Stomach (tissue), 9 donors: ENCODE measurements around the gene ETFA. TPM values are rescaled to one million over a fixed set of nuclear protein-coding genes. Genes with fewer than 3 reads are reported as not detected.

Experiments
- DNase-seq, 2 donors: peaks; one replicate each; pipeline versions ENCODE4 v3.0.0 to v3.0.0-alpha.2; 2013 to 2019
- H3K27ac ChIP-seq, 5 donors: fragments of 200-600 bp in 4 of 5; sonication (generic) in 4 of 5; one replicate each; pipeline ENCODE4 v1.5.1; 2013 to 2019; ENCODE audit warnings: mild to moderate bottlenecking in 1 of 5, moderate library complexity in 1 of 5
- H3K27me3 ChIP-seq, 3 donors: fragments of 200-600 bp; sonication (generic); one replicate each; pipeline ENCODE4 v1.5.1; 2017 to 2019; ENCODE audit warnings: mixed run types in 1 of 3
- H3K36me3 ChIP-seq, 4 donors: fragments of 200-600 bp; sonication (generic); 1 replicate in 3 of 4; 2 replicates in 1 of 4; pipeline ENCODE4 v1.5.1; 2016 to 2019
- H3K4me1 ChIP-seq, 4 donors: fragments of 200-600 bp; sonication (generic); one replicate each; pipeline ENCODE4 v1.5.1; 2016 to 2019
- H3K4me3 ChIP-seq, 4 donors: fragments of 200-600 bp; sonication (generic) in 3 of 4; one replicate each; pipeline ENCODE4 v1.5.1; 2016 to 2019; ENCODE audit warnings: mild to moderate bottlenecking in 1 of 4
- H3K9me3 ChIP-seq, 4 donors: fragments of 200-600 bp; sonication (generic); one replicate each; pipeline ENCODE4 v1.5.1; 2016 to 2019
- EP300 ChIP-seq: sonication (generic); formaldehyde crosslinking; IDR thresholded peaks from one replicate; pipeline ENCODE4 v1.6.1; 2017; ENCODE audit warnings: antibody characterized with exemption
- POLR2A ChIP-seq, 4 donors: fragments of 450-650 bp; IDR thresholded peaks; one replicate each; pipeline ENCODE4 v1.6.1; 2016; ENCODE audit warnings: antibody characterized with exemption in 4 of 4, control low read depth in 2 of 4, mild to moderate bottlenecking in 1 of 4, moderate library complexity in 1 of 4
- POLR2AphosphoS5 ChIP-seq, 3 donors: sonication (generic); formaldehyde crosslinking; IDR thresholded peaks; one replicate each; pipeline ENCODE4 v1.6.1; 2016; ENCODE audit warnings: antibody characterized with exemption in 3 of 3
- whole genome bisulfite sequencing, 5 donors: extraction: QIAGEN DNeasy Blood & Tissue Kit in 3 of 5; methylation state at CpG; one replicate each; pipeline versions ENCODE4 v1.1.5 to v1.1.7; 2013 to 2018; 5-methylcytosine and 5-hydroxymethylcytosine counted together
- intact Hi-C: fragments of 100-400 bp; cut with DNase I; formaldehyde crosslinking; loops from one replicate; pipeline ENCODE4 v1.15.1; 2023; ENCODE audit warnings: low total_unique reads
- polyA plus RNA-seq, 3 donors: library from polyadenylated mRNA; stranded (reverse); fragments of 200-250 nt; gene quantifications; one replicate each; pipeline ENCODE4 v1.2.3, GENCODE V29; 2013
- total RNA-seq, 5 donors: library from RNA; depleted of rRNA; stranded (reverse); fragments of >200 nt; gene quantifications; one replicate each; pipeline versions ENCODE4 v1.1.0 to v1.2.3, GENCODE V29; 2014 to 2016
- TF ChIP-seq, protein P1 (sequence below), 7 experiments: fragments of 450-650 bp in 4 of 7; fragments of 200-600 bp in 3 of 7; sonication (generic) in 3 of 7; IDR thresholded peaks; one replicate each; pipeline ENCODE4 v1.5.1; 2016 to 2019; ENCODE audit warnings: antibody characterized with exemption in 7 of 7, control low read depth in 2 of 7, mild to moderate bottlenecking in 1 of 7
- donor health status: healthy with polysubstance abuse.
- donor health status: Bipolar disorder and iron deficiency.
- donor health status: healthy.

The ETFA gene
- total and polyA plus RNA-seq, 8 donors, result 68.2 to 304 (median 109) TPM

GRCh38 chr15:76334438-76335306, 23.4 kb upstream of the ETFA start:
- H3K36me3 ChIP-seq, result no peaks in the 10 kb centered on the region
- peaks cover 10 to 70% (median 59%) of the 10 kb centered on the region in 3 donors for H3K27me3 ChIP-seq
- no peak for DNase-seq
- H3K4me3 ChIP-seq, result peak overlapping the region in 2 of 4 donors; percentile 47 to 63
- intact Hi-C loops, result loop anchor here (10.0 kb wide), 1 partner anchor 140 kb away; no protein-coding TSS in a partner anchor
- peaks cover 19 to 52% (median 41%) of the 10 kb centered on the region in 4 donors for H3K4me1 ChIP-seq
- TF ChIP-seq POLR2AphosphoS5 (IDR thresholded peaks at IDR 0.05) (no peak), POLR2A (IDR thresholded peaks at IDR 0.05) (no peak), EP300 (no peak)
- TF ChIP-seq, protein P1, sequence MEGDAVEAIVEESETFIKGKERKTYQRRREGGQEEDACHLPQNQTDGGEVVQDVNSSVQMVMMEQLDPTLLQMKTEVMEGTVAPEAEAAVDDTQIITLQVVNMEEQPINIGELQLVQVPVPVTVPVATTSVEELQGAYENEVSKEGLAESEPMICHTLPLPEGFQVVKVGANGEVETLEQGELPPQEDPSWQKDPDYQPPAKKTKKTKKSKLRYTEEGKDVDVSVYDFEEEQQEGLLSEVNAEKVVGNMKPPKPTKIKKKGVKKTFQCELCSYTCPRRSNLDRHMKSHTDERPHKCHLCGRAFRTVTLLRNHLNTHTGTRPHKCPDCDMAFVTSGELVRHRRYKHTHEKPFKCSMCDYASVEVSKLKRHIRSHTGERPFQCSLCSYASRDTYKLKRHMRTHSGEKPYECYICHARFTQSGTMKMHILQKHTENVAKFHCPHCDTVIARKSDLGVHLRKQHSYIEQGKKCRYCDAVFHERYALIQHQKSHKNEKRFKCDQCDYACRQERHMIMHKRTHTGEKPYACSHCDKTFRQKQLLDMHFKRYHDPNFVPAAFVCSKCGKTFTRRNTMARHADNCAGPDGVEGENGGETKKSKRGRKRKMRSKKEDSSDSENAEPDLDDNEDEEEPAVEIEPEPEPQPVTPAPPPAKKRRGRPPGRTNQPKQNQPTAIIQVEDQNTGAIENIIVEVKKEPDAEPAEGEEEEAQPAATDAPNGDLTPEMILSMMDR (IDR thresholded peaks at IDR 0.05), result no peak
- 31 to 45% (median 36%) methylated on average over 39 to 44 of the region's 44 CpGs for WGBS, 5 donors
- no peaks in the 10 kb centered on the region for H3K9me3 ChIP-seq
- H3K27ac ChIP-seq, result peak overlapping the region in 2 of 5 donors; percentile 73 to 74

DNA sequence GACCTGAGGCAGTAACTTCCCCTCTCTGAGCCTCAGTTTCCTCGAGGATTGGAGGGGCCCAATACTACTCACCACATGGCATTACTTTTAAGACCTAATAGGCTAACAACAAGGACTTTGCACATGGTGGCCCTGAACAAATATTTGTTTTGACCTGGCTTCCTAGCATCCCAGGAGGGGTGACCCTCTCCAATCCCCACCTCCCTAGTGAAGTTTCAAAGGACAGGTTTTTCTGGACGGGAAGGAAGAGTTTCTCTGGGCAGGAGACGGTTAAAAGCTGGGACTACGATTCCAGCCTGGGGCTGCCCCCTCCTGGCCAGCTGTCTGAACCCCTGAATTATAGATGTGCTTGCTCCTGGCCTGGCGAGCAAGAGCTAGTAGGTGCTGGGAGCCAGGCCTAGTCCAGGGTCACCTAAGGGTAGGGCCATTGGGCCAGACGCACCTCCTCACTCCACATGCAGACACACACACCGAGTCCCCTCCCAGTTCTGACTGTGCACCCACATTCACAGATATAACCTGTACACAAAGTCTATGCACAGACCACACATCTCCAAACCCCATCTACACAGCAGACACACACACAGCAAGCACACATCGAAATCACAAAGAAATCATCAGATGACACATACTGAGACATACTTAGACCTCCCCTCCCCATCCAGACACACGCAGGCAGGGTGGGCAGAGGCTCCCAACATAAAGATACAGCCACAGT, 22.6 kb upstream of the ETFA start:
- TF ChIP-seq EP300 (no peak), POLR2A (IDR thresholded peaks at IDR 0.05) (no peak), POLR2AphosphoS5 (IDR thresholded peaks at IDR 0.05) (no peak)
- H3K4me3 ChIP-seq, result no peak overlapping the region
- intact Hi-C loops, result loop anchor here (10.0 kb wide), 1 partner anchor 139 kb away; no protein-coding TSS in a partner anchor
- H3K27ac ChIP-seq, result no peak overlapping the region
- 37 to 51% (median 47%) methylated on average over 9 of the region's 9 CpGs for WGBS, 5 donors
- H3K4me1 ChIP-seq, result peaks cover 15 to 44% (median 34%) of the 10 kb centered on the region in 4 donors
- no peaks in the 10 kb centered on the region for H3K9me3 ChIP-seq
- H3K36me3 ChIP-seq, result no peaks in the 10 kb centered on the region
- peaks cover 10 to 62% (median 51%) of the 10 kb centered on the region in 3 donors for H3K27me3 ChIP-seq
- DNase-seq, result peak in 1 of 2 donors; percentile 51

DNA sequence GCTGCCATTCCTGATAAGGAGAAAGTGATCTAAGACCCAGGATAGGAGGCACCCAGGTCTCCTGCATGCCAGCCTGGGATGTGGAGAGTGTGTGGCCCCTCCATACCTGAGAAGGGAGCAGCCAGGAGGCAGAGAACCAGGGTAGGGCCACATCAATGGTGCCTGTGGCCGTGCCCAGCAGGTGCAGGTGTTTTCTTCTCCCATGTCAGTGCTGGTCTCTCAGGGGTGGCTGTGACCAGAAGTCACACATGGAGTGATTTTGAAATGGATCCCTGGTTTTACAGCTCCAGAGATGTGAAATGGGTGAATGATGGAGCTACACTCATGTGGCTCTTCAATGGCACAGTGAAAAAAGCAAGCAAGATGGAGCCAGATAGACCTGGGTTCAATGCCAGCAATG, 22.0 kb upstream of the ETFA start:
- H3K36me3 ChIP-seq, result no peaks in the 10 kb centered on the region
- H3K27ac ChIP-seq, result no peak overlapping the region
- 76 to 100% (median 96%) methylated on average over 1 of the region's 1 CpG; no CpG with 5 or more reads in 2 of the 5 donors for WGBS, 5 donors
- intact Hi-C loops, result loop anchor here (10.0 kb wide), 1 partner anchor 139 kb away; no protein-coding TSS in a partner anchor
- peaks cover 9 to 57% (median 46%) of the 10 kb centered on the region in 3 donors for H3K27me3 ChIP-seq
- no peaks in the 10 kb centered on the region for H3K9me3 ChIP-seq
- H3K4me3 ChIP-seq, result no peak overlapping the region
- TF ChIP-seq, protein P1 (IDR thresholded peaks at IDR 0.05), result no peak
- TF ChIP-seq POLR2AphosphoS5 (IDR thresholded peaks at IDR 0.05), result no peak
- no peak for TF ChIP-seq POLR2A (IDR thresholded peaks at IDR 0.05)
- TF ChIP-seq EP300, result no peak
- H3K4me1 ChIP-seq, result peaks cover 12 to 38% (median 31%) of the 10 kb centered on the region in 4 donors
- no peak for DNase-seq

- 91 to 100% (median 100%) methylated on average over 1 of the region's 1 CpG for WGBS, 5 donors
- Histone ChIP-seq H3K27ac (no peak overlapping the region), H3K4me1 (peaks cover 7 to 33% (median 26%) of the 10 kb centered on the region in 4 donors), H3K9me3 (no peaks in the 10 kb centered on the region), H3K27me3 (peaks cover 6 to 52% (median 40%) of the 10 kb centered on the region in 3 donors), H3K4me3 (no peak overlapping the region), H3K36me3 (no peaks in the 10 kb centered on the region)
- TF ChIP-seq, protein P1 (IDR thresholded peaks at IDR 0.05), result no peak
- TF ChIP-seq POLR2A (IDR thresholded peaks at IDR 0.05) (no peak), EP300 (no peak)
- intact Hi-C loops, result loop anchor here (10.0 kb wide), 1 partner anchor 138 kb away; no protein-coding TSS in a partner anchor
- DNase-seq, result no peak
Observed at GRCh38 chr15:76332796-76333195, 21.5 kb upstream of the ETFA start.
